NCI-H1092 treated with DMSO at 0.1 percent for 48 hours (cell line): Measurements from ENCODE around the gene LIMS2.

ENCODE experiments used
- DNase-seq: peaks from one replicate; lab custom pipeline; 2025; lab: John Stamatoyannopoulos, UW

The LIMS2 gene

DNA sequence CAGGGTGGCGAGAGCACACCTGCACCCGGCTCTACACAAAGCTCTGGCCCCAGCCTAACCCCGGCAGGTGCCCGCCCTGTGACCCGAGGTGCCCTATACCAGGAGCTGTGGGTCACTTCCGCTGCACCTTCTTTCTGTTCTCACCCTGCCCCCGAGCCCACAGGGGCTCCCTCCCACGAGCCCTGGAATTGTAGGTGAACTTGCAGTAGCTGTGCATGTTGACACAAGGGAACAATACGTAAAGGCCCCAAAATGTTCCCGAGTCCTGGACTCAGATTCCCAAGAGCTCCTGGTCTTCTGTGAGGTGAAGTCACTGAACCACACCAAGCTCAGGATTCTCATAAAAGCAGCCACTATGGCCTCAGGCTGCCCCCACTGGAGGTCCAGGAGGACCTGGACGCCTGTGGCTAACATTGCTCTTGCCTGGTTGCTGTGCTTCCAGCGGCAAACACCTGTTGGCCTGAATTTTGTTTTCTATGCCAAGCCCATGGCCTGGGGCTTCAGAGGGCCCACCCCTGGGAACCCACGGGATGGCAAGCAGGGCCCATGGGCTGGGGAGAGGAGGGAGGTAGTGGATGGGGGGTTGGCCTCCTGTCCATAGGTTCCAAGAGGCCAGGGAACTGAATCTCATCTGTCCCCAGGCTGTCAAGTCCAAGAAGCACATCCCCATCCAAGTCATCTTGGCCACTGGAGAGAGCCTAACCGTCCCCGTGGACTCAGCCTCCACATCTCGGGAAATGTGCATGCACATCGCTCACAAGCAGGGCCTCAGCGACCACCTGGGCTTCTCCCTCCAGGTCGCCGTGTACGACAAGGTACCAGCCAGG, 52.6 kb downstream of the LIMS2 start:
- no peak for DNase-seq

DNA sequence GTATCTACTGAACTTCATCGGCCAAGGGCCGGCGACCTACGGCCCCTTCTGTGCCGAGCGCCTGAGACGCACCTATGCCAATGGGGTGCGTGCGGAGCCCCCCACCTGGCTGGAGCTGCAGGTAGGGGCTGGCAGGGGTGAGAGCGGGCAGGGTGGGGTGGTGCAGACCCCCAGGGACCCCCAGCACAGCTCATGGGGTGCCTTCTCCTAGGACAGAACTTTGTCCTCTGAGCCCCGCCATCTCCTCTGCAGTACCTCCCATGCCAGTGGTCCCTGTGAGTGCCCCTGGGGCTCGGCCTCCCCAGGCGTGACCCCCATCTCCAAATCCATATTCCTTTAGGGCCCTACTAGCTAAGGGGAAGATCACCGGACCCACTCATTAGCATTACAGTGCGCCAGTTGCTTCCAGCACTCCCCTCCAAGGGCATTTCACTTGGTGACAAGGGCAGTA, 53.3 kb downstream of the LIMS2 start:
- no peak for DNase-seq

DNA sequence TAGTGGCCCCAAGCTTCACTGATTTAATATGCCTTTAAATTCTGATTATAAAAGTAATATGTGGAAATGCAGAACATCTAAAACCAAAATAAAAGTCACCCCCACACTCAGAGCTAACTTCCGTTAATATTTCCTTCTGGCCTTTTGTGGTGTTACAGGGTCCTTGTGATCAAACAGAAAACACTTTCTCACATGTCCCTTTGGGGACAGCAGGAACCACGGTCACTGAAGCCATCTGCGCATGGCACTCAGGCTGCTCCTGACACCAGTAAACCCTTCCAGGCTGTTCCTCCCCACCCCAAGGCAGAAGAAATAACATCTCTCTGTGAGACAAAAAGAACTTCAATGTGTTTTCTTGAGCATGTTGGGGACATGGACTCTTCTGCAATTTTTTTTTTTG, 54.5 kb downstream of the LIMS2 start:
- DNase-seq = no peak

DNA sequence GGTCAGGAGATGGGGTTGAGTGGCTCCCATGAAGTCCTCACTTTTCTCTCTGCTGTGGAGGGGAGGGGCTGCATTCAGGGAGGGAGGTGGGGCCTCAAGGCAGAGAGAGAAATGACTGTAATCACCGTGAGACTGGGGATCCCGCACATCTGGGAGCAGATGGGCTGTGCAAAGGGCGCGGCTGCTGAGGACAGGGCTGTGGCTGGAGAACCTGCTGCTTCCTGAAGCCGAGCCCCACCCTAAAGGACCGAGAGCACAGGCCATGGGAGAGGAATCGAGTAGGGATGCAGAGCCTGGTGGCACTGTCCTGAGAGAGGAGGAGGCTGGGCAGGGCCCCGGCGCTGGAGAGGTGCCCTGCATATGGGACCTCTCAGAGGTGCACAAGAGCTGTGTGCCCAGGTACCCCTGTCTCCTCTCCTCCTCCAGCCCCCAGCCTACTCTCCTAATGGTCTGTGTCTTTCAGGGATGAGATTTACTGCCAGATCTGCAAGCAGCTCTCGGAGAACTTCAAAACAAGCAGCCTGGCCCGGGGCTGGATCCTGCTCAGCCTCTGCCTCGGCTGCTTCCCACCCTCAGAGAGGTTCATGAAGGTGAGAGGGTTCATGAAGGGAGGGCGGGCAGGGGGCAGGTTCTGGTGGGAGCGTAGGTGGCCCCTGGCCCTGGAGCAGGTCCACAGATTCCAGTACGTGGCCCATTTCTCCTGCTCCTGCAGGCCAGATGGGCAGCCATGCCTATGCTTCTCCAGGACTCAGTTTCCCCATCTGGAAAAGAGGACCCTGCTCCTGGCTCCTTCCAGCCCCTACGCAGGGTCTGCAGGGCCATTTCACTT, 55.2 kb downstream of the LIMS2 start:
- no peak for DNase-seq

DNA sequence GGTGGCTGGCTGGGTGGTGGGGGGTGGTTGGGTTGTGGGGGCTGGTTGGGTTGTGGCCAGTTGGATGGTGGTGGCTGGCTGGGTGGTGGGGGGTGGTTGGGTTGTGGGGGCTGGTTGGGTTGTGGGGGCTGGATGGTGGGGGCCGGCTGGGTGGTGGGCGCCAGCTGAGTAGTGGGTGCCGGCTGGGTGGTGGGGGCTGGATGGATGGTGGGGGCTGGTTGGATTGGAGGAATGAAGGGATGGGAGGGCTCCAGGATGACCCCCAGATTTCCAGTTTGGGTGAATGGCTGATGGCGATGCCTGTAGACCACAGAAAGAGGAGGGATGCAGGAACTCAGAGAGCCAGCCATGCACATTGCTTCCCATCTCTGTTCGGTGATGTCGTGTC, 56.1 kb downstream of the LIMS2 start:
- DNase-seq = no peak

DNA sequence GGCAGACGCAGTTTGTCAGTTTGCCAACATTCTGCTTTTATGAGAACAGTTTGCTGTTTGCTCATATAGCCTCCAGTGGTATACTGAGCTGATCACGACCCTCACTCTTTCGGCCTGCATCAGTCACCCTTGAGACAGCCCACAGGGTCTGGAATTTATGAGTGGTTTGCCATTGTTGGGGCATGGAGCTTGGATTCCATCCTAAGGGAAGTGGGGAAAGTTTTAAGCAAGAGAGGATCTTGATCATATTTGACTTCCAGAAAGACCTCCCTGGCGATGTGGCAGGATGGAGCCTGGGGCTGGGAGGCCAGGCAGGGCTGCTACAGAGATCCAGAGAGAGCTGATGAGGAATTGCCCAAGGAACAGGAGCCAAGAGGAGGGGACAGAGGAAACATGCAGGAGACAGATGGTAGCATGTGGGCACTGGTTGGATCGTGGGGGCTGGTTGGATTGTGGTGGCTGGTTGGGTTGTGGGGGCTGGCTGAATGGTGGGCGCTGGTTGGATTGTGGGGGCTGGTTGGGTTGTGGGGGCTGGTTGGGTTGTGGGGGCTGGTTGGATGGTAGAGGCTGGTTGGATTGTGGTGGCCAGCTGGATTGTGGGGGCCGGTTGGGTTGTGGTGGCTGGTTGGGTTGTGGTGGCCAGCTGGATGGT, 56.7 kb downstream of the LIMS2 start:
- DNase-seq = no peak

DNA sequence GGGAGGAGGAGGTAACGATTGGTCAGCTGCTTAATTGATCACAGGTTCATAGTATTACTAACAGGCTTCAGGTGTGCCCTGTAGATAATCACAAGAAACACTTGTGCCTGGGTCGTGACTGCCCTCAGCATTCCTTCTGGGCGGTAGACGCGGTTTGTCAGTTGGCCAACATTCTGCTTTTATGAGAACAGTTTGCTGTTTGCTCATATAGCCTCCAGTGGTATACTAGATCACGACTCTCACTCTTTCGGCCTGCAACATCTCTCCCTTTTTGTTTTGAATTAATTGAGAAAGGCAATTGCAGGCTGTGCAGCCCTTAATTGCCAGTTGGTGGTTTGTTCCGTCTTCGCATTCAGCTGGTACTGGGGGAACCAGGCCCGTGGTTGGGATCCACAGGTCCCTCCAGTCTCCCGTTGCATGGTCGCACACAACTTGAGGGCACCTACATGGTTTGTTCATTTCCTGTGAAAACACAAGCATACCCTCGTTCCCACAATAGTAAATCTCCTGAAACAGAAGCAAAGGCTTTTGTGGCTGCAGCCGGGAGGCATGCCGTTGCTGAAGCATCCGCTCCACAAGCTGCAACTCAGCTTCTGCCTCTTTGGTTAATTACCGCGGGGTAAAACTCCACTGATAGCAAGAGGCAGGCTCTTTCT, 59.7 kb downstream of the LIMS2 start:
- DNase-seq = no peak

DNA sequence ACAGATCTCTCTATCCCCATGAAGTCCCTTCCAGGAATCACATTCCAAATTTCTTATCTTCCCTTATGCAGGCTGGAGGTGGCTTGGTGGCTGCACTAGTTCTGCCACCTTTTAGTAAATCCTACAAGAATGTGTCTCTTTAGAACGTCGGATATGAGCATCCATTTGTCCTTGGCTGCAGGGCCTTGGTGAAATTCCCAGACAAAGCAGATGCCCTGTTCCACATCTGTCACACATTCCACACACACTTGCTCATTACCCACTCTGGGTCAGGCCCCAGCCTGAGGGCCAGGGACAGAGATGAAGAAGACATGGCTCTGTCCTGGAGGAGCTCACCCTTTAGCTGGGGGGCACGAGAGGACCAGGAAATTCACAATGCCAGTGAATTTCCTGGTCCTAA, 60.6 kb downstream of the LIMS2 start:
- DNase-seq = no peak

DNA sequence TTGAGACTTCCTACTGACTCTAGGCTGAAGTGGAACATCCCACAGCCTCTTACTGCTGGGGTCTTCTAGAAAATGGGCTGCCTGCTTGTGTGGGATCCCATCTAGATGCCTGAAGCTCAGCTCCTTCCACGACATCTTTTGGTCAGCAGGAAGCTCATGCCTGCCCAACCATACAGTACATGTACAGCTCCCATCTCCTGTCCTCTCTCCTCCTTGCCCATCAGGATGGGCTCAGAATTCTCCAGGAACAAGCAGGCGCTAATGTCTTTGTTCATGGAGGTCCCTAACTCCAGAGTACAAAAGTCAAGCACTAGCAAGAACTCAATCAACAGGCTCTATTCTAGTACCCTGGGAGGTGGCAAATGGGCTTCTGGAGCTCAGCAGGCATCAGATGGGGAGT, 61.1 kb downstream of the LIMS2 start:
- no peak for DNase-seq

DNA sequence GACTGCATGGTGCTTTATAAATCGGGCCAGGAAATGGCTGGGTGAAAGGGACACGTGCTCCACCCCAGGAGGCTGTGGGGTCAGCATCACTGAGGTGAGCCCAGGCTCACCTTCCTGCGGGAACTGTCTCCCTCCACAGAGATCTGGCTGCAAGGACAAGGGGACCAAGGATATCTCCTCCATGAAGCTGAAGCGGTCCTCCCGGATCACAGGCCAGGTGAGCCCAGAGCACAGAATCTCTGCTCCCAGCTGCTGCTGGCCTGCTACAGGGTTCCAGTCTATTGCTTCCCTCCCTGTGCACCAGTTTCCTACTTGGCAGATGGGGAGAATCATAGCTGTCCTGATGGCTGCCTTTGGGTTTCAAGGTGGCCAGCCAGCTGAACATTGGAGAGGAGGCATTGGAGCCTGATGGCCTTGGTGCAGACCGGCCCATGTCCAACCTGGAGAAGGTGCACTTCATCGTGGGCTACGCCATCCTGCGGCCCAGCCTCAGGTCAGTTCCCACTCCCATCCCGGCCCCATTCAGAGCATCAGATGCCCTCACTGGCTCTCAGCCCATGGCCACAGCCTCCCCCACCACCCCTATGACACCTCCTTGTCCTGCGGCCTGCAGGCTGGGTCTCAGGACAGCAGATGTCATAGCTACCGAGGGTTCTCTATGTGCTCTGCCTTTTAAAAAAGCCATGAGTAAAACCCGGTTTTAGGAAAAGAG, 63.1 kb downstream of the LIMS2 start:
- no peak for DNase-seq

DNA sequence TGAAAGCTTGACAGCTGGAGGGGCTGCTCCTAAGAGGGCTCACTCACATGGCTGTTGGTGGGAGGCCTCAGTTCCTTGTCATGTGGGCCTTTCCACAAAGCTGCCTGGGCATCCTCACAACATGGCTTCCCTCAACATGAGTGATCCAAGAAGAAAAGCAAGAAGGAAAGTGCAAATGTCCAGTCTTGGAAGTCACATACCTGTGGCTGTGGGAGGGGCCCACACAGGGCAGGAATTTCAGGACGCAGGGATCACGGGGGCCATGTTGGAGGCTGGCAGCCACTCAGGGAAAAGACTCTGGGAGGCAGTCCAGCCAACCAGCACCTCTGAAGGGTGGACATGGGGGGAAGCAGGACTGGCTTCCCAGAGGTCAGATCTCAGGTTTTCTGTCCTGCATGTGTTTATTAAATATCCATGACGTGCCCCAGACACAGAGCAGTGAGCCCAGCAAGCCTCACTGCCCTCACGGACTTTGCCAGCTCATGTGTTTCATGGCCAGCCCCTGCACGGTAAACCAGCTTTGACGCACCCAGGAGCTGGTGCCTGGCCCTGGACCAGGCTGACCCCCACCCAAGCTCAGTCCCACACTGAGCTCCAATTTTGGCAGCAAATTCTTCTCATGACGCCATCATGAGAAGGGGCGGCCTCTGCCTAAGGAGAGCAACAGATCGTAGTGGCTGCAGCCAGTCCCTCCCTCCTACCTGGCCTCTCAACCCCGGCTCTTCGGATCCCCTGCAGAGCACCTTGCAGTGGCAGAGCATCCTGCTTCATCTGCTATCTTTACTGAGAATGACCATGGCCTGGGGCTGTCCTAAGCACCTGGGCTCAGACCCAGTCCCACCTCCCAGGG, 64.0 kb downstream of the LIMS2 start:
- no peak for DNase-seq

DNA sequence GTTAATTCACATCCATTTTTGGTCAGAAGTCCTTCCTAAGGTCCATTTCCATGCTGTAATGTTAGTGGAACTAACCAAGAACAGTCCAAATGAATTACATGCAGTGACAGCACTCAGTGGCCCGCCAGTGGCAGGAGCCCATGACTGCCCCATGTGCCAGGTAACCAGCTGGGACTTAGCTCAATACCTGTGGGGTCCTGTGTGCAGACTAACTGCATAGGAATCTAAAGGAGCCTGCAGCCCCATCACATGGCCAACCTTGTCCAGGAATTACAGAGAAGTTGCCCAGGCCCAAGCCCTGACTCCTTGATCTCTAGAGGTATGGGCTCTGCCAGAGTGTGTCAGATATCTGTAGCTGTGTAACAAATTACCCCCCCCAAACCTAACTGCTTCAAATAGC, 64.8 kb downstream of the LIMS2 start:
- no peak for DNase-seq

DNA sequence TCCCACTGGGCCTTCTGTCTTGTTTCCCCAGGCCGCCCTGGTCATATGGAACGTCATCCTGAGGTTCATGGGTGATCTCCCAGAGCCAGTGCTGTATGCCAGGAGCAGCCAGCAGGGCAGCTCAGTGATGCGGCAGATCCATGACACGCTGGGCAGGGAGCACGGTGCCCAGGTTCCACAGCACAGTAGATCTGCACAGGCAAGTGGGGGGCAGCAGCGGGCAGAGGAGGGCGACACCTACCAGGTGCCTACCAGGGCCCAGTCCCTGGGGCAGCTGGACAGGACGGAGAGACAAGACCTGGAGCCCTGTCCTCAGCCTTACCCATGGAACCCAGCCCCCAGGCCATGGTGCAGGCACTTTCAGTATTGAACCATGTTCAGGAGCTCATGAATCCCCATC, 65.5 kb downstream of the LIMS2 start:
- DNase-seq = no peak

DNA sequence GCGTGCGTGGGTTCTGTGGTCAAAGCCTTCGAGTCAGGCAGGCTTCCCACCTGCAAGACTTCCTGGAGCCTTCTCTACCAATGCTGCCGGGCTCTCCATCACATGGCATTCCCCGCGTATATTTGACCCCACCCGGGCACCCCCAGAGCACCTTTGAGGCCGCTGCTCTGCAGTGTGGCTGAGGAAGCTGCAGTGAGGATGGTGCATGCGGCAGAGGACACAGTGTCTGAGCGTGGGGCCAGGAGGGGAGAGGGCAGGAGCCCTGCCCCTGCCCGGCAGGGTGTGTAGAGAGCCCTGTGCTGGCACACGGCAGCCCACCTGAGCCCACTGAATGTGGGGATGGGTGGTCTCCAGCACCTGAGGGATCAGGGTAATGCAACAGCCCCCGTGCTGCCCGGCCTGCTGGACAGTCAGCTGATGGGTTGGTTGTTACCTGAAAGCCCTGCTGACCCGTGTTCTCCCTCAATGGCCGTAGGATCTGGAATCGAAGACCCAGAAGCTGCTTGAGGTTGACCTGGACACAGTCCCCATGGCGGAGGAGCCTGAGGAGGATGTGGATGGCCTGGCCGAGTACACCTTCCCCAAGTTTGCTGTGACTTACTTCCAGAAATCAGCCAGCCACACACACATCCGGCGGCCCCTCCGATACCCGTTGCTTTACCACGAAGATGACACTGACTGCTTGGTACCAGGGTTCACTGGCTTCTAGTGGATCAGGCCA, 66.1 kb downstream of the LIMS2 start:
- DNase-seq = no peak

DNA sequence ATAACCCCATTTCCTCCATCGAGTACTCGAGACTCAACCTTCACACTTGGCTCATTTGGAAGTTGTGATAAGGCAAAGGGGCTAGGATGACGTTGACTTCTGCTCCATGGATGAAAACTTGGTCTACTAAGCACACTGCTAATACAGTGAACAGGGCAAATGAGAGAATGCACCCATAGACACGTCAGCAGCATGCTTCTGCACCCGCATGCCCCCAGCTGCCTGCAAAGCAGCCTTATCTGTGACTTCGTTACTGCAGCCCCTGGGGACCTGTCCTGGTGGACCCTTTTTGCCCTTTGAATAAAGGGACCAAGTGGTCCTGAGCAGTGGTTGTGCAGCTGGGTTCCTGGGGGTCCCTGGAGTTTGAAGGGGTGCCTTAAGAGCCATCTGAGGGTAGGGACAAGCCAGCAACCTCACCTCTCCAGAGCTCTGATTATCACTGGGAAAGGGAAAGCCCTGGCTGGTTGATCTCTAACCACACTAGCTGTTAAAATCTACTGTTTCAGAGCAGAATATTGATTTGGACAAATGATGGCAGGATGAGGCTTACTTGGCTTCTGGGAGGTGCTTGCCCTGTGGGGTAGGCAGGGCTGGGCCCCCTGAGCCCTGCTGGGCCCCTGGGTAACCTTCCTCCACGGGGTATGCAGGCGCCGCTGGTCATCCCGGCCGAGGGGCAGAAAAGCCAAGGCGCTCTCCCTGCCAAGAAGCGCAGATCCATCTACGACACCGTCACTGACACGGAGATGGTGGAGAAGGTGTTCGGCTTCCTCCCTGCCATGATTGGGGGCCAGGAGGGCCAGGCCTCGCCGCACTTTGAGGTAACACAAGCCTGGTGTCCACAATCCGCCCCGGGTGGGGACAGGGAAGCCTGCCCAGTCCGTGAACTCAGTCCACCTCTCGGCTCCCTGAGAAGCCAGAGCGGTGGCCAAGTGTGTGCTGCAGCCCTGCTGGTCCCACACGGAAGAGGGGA, 67.0 kb downstream of the LIMS2 start:
- no peak for DNase-seq

DNA sequence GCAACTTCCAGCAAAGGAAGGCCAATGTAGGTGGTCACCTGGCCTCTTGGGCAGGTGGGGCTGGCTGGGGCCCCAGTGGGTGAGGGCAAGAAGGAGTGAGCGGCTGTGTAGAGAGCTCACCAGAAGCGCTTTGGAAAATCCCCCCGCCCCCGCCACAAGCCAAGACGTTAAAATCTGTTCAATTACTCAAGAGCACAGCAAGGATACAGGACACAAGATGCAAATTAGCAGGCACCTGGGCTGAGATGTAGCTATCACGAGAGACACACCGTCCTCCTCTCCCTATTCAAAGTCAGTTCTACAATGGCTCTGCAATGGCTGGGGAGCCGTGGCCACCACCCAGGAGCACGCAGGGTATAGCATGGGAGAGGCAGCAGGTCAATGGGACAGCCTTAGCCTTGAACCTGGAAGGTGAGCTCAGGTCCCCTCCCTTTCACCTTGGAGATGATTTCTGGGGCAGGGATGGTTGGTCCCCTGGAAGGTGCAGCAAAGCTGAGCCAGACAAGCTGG, 67.9 kb downstream of the LIMS2 start:
- no peak for DNase-seq

DNA sequence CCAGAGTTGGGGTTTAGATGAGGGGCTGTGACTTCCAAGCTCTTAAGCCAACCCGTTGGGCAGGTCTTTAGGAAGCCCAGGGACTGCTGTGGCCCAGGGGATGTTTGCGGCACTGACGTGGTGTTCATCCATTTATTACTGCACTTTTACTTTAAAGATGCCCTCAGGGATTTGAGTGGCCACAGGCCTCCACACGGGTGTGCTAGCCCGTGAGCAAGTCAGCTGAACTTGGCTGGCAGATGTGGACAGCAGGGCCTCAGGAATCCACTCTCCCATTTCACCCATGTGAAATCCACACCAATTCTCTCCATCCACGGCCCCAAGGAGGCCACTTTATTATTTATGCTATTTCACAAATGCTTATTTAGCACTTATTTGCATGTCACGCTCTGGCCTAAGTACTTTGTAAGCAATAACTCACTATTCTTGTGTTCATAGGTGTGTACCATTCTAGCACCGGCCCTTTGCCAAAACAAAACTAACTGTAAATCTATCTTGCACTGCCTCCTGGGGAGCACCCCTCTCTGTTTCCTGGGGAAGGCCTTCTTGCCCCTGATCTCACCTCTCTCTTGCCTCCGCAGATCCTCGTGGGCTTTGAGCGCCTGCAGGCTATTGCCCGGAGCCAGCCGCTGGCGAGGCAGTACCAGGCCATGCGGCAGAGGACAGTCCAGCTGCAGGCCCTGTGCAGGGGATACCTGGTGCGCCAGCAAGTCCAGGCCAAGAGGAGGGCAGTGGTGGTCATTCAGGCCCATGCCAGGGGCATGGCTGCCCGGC, 68.5 kb downstream of the LIMS2 start:
- DNase-seq = no peak
